ENCODE data around the gene ZNF296.

- TF ChIP-seq POLR2A (IDR thresholded peaks at IDR 0.05) = no peak
- no peak for TF ChIP-seq CTCF (IDR thresholded peaks at IDR 0.05)
Measured at GRCh38 chr19:45112111-45112827, 36.0 kb upstream of the ZNF296 start.
